ENCODE data around the gene SLC24A1.
"Not testable (repeated sequence)": the region's sequence is repeated elsewhere in the genome, so short reads cannot be mapped to it uniquely, and the experiment has no call there.

SLC24A1 gene

GRCh38 chr15:65621638-65622037 lies at the start of gene SLC24A1:
Gene SLC24A1, plus strand, starts transcription at chr15:65621938. Its CDS starts 2,143 bp downstream, at chr15:65624081.
- no peak for DNase-seq

DNA sequence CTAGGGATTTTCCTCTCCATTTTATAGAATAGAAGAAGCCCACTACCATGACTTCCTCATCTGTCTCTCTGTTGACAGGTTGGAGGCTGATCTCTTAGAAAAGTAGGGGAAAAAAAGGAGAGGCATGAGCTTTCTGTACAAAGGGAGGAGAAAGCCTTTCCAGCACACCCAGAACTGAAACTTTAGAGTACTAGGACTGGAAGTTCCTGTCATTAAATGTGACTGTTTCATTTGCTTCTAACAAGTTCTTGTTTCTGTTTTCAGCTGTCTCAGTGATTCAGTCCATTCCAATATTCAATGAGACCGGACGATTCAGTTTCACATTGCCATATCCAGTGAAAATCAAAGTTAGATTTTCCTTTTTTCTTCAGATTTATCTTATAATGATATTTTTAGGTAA lies 49.8 kb upstream of the SLC24A1 start:
- no peak for DNase-seq

DNA sequence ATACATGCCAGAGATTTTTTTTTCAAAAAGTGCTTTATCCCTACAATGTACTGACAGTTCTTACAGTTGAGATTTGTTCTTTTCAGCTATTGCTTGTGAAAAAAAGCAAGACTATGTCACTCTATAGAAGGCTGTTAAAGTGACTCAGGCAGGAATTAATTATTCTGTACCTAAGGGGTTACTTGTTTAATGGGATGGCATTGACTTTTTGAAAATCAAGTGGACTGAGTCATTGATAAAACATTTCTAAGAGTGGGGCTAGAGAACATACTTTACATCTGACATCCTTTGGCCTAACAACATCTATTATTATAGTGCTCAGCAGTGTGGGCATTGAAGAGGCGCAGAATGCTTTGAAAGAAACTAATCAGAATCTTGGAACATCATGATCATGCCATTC lies 45.1 kb upstream of the SLC24A1 start:
- no peak for DNase-seq

- DNase-seq = no peak
These were observed 44.4 kb upstream of the SLC24A1 start for GRCh38 chr15:65577129-65577996.

- DNase-seq = no peak
These were observed 42.6 kb upstream of the SLC24A1 start for GRCh38 chr15:65578904-65579728.

DNA sequence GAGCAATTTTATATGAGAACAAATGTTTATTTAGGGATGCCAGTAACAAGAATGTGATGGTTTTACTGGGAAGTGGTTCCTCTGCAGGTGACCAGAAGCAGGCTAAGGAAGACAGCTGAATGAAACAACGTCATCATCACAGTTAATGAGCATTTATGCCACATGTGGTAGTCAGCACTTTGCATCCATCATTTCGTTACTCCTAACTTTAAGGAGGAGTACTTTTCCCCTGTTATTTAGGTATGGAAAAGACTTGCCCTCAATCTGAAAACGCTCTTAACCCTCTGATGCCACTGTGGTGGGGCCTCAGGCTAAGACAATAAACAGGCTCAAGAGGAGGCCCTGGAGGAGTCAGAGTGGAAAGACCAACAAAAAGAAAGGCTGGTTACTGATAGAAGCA lies 42.0 kb upstream of the SLC24A1 start:
- DNase-seq = no peak

DNA sequence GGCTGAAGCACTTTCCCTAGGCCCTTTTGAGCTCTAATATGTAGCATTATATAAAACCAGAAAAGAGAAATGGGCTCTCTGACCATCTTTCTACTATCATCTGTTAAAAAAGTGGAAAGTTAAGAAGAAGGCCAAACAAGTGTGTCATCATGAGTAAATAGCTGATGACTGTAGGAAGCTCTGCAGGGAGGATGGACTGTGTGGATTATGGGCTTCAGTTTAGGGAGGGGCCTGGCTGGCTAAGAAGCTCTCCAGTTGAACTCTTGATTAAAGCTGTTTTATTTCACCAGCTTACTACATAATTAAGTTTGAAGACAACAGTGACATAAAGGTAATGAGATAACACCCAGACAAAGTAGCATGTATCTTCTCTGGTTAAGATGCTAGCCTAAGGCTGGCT lies 41.5 kb upstream of the SLC24A1 start:
- DNase-seq = no peak

DNA sequence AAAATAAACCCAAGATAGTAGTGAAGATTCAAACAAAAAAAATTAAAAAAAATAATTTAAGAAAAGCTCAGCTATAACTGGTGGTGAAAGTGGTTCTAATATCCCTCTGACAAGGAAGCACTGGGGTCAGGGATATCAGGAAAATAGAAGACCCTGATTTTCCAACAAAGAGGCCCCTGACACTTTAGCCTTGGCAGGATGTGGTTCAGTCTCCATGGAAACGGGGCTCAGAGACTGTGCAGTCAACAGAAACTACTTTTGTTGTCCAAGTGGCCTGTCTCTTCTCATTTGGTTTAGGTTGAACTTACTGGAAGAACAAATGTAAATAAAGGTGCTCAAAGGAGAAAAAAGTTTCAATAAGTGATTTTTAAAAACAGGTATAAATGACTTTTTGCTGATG lies 38.0 kb upstream of the SLC24A1 start:
- DNase-seq = no peak

GRCh38 chr15:65584241-65584640 lies 37.5 kb upstream of the SLC24A1 start:
- DNase-seq = no peak

GRCh38 chr15:65587094-65587493 lies 34.6 kb upstream of the SLC24A1 start:
- DNase-seq = no peak

GRCh38 chr15:65595960-65596359 lies 25.8 kb upstream of the SLC24A1 start:
- no peak for DNase-seq

DNA sequence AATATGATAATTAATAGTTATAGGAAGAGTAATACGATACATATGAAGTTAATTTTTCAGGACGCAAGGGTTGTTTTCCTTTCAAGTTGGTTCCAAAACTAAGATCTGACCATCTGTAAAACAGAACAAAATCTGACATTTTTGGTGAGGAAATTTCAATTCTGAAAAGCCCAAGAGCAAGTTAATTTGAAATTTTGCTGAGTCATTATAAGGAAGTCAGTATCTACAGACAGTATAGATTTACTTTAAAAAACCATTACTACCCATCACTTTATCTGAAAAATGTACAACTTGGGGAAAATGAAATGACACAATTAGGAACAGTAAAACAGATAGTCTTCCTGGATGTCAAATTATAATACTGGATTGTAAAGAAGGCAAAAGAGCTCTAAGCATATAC lies 23.3 kb upstream of the SLC24A1 start:
- no peak for DNase-seq

- no peak for DNase-seq
These were observed 22.1 kb upstream of the SLC24A1 start for GRCh38 chr15:65599677-65600076.

DNA sequence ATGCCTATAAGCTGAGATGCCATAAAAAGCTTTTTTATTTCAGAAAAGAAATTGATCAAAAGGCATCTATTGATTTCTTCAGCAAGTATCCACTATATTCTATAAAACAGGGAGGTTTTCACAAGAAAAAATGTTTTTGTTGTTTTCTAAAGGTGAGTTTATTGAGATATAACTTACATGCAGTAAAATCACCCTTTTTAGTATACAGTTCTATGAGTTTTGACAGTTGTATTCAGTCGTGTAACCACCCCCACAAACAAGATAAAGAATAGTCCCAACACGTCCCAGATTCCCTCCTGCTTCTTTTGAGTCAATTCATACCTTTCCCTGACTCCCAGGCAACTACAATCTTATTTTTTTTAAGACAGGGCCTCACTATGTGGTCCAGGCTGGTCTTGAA lies 18.6 kb upstream of the SLC24A1 start:
- no peak for DNase-seq

DNA sequence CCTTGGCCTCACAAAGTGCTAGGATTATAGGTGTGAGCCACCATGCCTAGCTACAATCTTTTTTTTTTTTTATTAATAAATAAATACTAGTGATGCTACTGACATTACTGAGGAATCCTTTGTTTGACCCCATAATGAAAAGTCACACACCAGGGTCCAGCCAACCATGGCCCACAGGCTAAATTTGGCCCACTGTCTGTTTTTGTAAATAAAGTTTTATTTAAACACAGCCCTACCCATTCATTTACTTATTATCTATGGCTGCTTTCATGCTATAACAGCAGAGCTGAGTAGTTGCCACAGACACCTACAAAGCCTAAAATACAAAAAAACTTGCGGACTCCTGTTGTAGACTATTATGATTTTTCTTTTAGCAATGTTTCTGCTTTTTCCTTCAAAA lies 18.2 kb upstream of the SLC24A1 start:
- DNase-seq = no peak

DNA sequence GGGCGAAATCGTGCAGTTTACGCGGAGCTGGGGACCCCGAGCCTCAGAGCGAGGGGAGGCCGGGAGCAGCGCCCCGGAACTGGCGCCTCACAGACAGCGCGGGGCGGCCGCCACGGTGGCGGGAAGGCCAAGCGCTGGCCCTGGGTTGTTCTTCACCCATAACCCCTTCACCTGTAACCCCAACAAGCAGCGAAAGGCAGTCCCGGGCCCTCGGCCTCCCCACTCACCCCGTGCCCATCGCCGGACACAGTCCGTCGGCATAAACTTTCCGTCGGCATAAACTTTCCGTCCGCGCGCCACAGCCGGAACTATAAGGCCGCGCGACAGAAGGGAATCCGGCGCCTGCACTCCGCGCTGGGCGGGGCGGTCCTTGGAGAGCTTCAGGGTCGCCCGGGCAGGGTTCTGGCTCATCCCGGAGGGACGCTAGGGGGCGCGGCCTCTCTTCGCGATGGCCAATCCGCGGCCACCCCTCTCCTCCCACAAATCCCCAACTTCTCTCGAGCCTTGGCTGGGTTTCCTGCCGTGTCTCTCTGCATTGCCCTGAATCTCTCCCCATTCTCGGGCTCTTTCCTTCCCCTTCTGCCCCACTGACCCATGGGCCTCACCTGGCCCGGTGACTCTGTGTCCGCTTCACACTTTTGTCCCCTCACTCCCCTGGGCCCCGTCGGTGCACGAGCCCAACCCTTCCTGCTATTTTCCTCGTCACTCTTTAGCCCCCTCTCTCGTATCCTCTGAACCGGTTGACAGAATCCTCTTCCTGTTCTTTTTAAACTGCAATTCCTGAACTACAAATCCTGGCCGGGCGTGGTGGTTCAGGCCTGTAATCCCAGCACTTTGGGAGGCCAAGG lies 10.6 kb upstream of the SLC24A1 start, which contains the start of gene INTS14:
TSS of gene INTS14 (minus strand) at position 261 of the 848 bp plus-strand sequence. CDS start 3,751 bp downstream, outside the sequence.
- DNase-seq = peak; percentile 98

- no peak for DNase-seq
These were observed 9.7 kb upstream of the SLC24A1 start for GRCh38 chr15:65611888-65612615.

DNA sequence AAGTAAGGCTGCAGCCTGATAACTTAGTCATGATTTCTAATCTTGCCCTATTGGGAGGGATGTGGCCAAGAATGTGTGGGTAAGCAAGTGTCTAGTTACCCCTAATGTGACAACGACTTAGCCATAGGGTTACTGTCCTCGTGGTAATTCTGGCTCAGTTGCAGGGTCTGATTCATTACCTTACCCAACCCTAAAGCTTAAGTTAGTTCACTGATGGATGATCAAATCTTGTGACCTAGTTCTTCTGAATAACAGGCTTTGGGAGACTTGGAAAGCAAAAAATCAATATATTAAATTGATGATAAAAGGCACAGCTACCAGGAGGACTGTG lies 9.2 kb upstream of the SLC24A1 start:
- DNase-seq = no peak

DNA sequence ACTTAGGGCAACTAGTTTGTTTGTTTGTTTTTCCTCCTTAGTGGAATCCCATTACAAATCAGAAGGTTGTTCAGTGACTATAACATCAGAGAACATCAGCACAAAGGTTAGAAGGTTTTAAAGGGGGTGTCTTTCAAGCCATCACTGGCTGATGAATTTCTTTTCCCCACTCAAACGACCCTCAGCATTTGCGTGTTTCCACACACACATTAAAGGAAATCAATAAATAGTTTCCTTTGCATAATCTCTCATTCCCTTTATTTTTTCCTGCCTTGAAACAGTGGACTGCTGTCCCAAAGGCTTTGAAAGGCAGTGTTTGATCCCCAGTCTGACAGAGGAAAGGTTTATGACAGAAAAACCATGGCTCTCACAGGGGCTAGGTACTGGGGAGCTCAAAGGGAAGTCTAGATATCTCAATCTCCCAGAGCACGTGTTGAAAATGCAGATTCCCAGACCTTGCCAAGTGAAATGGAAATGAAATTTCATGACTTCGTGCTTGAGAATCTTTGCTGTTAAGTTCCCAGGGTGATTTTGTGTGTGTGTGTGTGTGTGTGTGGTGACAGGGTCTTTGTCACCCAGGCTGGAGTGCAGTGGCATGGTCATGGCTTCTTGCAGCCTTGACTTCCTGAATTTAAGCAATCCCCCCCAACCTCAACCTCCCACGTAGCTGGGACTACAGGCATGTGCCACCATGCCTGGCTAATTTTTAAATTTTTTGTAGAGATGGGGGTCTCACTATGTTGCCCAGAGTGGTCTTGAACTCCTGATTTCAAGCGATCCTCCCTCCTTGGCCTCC lies 8.6 kb upstream of the SLC24A1 start:
- no peak for DNase-seq

DNA sequence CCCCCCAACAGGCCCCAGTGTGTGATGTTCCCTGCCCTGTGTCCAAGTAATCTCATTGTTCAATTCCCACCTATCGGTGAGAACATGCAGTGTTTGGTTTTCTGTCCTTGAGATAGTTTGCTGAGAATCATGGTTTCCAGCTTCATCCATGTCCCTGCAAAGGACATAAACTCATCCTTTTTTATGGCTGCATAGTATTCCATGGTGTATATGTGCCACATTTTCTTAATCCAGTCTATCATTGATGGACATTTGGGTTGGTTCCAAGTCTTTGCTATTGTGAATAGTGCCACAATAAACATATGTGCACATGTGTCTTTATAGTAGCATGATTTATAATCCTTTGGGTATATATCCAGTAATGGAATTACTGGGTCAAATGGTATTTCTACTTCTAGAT lies 5.9 kb upstream of the SLC24A1 start:
- DNase-seq = not testable (repeated sequence)

DNA sequence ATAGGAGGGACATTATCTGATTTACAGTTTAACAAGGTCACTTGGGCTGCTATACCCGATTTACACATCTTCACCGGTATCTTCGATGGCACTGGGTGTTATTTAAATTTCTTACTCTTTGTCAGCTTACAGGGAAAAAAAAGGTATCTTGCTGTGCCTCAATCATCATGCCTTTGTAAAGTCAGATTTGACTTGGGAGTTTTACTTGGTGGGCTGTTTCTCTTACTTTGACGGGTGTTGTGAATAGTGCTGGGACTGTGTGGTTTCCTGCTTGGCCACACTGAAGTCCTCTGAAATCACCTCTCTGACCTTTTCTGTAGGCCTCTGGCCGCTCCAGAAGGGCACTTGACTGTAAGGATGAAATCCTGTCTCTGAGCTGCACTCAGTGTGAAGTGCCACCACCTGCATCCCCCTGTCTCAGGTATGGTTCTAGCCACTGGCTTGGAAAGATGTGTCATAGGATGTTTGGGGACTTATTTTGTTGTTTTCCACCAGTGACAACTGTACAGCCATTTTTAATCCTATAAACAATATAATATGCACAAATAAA lies 3.1 kb upstream of the SLC24A1 start:
- DNase-seq = no peak
